M059J (cell line): ENCODE measurements around the gene ARMC7. TPM values are rescaled to one million over a fixed set of nuclear protein-coding genes. Genes with fewer than 3 reads are reported as not detected.

Experiments
- DNase-seq: peaks from one replicate; pipeline ENCODE4 v3.0.0-alpha.2; 2012; ENCODE audit warnings: low read depth
- total RNA-seq: library from RNA; depleted of rRNA; stranded (reverse); fragments of >200 nt; shearing (Covaris generic); gene quantifications from 2 replicates; pipeline ENCODE4 v1.2.3, GENCODE V29; 2014

The ARMC7 gene
- total RNA-seq, 1 experiment from 2014 or later, result 6.1 TPM

DNA sequence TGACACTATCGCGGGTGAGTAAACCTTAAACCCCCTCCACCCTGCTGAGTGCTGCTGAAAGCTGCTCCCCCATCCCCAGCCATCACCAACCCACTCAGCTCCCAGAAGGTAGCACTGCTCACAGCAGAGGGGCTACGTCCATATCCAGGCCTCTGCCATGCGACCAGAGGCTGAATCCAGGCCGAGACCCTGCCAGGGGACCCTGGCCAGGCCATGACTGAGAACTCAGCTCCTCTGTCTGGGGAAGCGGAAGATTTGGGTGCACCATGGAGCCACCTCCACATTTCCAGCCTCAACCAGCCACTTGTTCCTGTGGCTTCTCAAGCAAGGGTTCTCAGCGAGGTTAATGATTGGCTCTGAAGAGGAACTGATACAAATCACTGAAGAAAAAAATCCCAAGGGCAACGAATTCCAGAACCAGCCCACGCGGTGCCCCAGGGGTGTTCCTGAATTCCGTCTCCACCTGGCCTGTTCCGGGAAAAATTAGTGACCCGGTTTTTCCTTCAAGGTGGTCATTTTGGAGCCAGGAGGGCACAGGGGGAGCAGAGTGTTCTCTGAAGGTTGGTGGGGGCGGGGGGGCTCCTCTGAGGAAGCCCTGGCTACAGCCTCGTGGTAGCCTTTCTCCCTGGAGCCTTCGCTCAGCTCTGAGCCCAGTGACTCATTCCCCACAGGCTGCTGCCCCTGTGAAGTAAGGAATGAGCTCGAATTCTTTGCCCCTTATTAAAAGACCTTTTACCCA, 31.3 kb upstream of the ARMC7 start:
- peak; percentile 81 for DNase-seq

DNA sequence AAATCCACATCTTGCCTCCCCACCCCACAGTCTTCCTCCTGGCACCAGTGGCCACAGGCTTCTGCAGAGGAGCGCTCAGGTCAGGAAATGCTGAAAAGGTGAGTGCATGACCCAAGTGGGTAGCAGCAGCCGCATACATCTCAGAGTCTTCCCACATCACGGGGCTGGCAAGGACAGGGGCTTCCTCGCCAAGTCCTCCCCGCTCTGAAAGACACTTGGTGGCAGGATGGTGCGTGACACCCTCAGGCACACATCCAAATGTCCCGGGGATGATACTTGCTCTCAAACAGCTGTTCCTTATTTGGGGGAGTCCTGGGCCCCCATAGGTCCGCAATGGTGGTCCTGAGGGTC, 30.8 kb upstream of the ARMC7 start:
- DNase-seq, result no peak

DNA sequence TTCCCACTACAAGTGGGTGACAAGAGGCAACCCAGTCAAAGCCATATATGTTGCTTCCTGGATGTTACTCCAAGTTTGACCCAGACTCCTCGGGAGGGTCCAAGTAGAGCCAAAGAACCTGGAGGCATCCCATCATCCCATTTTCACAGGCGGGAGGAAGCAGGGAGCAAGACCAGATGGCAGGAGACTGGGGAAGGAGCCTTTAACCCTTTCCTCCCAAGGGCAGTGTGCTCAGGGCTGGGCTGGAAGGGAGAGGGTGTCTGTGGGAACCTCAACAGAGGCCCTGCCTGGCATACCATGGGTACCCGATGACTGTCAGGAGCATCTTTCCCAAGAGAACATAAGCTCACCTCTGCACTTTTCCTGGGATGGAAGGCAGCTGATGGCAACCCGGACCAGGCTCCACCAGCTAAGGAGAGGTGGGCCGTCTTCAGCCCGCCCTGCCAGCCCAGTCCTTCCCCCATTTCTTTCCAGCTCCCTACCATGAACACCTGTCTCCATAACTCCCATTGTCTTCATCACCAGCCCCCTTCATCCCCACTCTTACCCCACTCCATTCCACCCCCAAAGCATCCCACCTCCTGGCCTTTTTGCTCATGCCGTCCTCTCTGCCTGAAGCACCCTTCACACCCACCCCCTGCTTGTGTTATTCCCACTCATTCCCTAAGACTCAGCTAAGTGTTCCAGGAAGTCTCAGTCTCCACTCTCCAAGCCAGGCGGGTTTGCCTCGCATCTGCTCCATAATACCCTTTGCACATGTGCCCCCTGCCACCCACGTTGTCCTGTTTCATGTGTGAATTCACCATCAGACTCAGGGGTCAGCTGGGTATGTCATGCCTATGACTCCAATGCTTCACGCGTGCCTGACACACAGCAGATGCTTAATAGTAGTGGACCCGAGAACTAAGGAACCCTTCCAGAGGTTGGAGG, 27.9 kb upstream of the ARMC7 start:
- no peak for DNase-seq

DNA sequence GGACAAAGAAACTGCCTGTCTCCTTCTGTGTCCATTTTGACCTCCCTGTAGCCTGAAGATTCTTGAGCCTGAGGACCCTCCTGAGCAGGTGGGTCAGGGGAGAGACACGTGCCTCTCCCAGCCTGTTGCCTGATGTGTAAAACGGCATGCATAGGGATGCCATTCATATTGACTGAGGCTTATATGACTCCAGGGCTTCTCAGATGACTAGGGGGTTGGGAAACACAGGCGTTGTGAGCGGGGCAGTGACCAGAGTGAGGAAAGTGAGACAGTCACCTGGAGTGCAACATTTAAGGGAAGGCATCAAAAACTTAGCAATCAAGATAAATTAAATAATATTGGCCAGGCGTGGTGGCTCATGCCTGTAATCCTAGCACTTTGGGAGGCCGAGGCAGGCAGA, 27.1 kb upstream of the ARMC7 start:
- no peak for DNase-seq

DNA sequence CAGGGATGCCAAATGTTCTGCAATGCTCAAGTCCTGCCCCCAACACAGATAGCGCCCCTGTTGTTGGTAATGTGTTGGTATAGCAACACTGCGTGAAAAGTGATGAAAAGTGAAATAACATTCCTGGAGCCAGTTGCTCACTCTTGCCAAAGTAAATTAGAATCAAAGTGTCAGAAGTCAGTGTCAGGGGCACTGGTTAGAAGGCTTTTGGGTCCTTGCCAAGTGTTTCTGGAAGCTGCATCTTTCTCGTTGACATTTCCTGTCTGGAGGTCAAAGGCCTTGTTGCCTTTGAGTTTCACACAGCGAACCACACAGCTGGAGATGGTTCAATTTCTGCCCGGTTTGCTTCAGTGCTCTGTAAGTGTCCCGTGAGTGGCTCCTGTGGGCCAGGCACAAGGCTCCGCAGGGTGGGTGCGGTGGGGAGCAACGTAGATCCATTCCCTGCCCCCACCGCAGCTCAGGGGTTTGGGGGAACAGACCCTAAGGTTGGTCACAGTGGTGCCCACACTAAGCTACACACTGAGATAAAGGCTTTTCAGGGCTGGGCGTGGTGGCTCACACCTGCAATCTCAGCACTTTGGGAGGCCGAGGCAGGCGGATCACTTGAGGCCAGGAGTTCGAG, 25.6 kb upstream of the ARMC7 start:
- peak; percentile 41 for DNase-seq

DNA sequence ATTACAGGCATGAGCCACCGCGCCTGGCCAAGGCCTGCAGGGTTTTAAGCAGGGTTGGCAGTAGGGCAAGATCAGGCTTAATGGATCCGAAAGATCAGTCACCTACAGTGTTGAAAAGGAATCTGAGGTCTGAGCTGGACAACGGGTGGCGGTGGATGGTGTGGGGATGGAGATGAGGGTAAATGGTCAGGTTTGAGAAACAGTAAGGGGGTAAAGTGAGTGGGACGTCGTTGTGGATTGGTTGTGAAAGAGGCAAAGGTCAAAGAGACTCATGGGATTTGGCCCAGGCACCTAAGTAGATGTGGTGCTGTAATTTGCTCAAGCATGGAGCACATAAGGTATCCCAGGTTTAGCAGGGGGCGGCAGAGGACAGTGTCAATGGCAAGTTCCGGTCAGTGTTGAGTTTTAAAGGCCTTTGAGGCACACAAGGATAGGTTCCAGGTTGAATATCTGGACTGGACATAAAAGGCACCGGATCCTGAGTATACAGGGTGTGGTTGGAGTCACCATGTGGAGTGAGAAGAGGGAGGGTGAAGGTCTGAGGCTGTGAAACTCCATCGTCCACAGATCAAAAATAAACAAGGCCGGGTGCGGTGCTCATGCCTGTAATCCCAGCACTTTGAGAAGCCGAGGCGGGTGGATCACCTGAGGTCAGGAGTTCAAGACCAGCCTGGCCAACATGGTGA, 23.1 kb upstream of the ARMC7 start:
- no peak for DNase-seq

DNA sequence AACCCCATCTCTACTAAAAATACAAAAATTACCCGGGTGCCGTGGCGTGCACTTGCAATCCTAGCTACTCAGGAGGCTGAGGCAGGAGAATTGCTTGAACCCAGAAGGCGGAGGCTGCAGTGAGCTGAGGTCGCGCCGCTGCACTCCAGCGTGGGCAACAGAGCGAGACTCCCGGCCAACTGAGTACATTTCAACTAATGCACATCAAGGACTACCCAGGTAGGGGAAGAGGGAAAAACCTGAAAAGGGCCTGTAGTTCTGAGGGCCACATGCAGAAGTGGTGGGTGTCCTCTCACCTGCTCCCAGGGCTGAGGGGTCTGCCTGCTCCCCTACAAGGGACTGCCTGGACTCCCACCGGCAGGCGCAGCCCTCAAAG, 22.6 kb upstream of the ARMC7 start:
- DNase-seq, result no peak

DNA sequence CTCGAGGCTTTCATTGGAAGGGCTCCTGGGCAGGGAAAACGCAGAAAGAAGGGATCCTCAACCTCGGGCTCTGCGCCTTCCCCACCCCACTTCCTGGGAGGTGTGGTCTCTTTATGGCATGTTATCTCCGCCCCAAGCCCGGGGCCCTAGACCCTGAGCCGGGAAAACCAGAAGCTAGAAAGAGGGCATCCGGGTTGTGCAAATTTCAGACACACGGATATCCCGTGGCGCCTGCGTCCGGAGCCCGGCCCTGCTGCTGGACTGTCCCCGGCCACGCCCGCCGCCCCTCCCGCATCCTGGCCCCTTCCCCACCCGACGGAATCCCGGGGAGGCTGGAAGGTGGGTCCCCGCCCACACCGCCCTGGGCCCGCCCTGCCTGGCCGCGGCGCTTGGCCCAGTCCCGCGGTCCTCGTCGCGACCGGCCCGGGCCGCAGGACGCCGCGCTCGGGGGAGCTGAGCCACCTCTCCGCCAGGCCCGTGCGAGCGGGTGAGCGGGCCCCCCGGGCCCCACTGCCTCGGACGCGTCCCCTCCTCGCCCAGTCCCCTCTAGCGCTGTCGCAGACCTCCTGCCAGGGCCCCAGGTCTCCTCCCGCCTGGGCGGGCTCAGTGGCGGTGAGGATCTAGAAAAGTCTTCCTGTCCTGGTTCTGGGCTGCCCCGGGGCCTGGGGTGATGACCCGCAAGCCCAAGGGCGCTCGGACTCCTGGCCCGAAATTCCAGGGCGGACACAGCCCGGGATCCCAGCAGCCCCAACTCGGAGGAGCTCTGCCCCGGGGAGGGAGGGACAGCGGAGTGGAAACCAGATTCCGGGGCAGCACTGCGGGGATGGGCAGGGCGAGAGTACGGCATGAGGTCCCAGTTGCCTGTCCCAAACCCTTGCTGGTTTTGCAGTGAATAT, 22.0 kb upstream of the ARMC7 start, which contains the start of gene SLC16A5:
Gene SLC16A5 (plus strand): TSS at position 397 of the 896 bp plus-strand sequence. CDS start 5,683 bp downstream, outside the sequence.
- DNase-seq, result no peak

DNA sequence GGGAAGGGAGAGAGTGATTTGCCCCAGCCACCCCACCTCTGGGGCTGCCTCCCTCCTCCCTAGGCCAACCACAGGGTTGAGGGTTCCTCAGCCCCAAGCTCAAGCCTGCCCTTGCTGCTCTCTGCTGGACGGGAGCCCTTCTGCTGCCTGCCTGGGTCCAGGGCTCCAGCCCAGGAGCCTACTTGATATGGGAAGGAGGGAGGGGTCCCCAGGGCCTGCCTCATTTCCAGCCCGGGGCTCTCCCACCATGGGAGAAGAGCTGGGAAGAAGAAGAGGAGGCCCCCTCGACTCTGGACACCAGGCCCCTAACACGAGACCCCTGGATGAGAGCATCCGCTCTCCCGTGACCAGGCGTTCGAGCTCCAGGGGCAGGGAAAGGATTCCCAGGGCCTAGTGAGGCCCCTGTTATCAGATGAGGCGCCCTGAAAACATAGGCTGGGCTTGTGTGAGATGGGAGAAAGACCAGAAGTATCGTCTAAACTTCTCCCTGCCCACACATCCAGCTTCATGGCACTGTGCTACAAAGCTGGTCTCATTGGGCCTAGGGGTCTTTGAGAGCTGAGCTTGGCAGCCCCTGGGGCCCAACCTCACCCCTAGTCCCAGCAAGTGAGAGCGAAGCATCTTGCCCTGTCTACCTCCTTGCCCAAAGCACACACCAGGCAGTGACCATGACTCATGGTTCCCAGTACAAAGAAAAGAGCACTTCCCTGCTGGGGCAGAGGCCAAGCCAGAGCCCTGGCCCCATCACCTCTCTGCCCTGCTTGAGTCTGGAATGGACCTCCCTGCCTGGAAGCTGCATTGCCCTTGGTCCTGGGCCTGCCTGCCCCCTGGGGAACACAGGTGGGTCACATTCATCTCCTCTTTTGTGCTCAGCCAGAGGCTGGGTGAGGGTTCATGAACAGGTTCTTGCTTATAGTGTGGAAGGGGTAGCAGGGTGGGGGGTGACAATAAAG, 21.0 kb upstream of the ARMC7 start:
- DNase-seq, result no peak

DNA sequence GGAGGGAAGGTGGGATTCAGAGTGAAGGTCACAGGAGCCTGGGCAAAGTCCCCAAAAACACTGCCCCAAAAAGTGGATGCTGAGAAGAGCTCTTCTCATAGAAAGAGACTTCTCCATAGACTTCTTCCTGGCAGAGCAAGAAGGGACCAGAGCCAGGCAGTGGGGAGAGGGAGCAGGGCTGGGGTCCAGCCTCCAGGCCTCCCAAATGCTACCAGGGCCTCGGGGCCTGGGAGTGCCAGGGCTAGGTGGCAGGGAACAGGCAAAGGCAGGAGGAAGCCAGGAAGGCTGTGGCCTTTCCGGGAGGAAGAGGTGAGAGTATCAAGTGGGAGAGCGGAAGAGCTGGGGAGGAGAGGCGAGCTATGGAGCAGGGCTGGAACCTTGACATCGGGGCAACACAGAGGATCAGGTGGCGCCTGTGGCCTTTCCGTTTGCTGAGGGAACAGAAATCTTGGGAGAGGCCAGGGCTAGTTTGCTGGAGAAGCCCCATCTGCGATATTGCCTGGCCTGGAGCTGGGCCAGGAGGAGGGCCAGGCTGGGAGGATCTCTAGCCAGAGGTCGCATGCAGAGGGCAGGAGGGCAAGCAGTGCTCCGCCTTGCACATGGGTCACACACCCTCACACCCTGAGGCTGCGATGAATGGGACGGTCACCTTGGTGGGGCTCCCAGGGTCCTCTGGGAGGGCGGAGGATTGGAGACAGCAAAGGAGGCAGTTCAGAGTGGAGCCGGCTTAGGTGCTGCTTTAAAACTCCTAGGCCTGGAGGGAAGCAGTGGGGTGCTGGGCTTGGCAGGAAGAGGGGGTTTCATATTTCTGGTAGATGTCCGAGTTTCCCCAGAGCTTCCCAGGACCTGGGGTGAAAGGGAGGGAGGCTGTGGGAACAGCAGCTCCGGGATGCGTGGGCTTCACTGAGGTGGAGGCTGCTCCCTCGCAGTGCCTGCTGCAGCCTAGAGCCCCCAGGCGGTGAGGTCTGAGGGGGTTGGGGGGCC, 18.6 kb upstream of the ARMC7 start:
- DNase-seq, result no peak

DNA sequence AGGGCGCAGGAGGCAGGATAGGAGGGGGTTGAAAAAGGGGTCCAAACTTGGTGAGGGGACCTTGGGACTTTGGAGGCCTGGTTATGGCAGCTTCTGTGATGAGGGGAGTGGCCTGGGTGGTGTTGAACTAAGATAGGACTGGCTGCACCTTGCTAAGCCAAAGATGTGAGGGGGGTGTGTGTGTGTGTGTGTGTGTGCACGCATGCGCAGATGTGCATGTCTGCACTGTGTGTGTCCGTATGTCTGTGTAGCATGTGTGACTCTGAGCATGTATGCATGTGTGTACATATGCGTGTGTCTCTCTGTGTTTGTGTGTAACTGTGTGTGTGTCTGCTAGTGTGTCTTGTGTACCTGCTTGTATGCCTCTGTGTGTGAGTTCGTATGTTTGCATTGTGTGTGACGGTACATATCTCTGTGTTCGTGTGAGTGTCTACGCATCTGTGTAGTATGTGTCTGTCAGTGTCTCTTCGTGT, 17.9 kb upstream of the ARMC7 start:
- DNase-seq, result no peak

DNA sequence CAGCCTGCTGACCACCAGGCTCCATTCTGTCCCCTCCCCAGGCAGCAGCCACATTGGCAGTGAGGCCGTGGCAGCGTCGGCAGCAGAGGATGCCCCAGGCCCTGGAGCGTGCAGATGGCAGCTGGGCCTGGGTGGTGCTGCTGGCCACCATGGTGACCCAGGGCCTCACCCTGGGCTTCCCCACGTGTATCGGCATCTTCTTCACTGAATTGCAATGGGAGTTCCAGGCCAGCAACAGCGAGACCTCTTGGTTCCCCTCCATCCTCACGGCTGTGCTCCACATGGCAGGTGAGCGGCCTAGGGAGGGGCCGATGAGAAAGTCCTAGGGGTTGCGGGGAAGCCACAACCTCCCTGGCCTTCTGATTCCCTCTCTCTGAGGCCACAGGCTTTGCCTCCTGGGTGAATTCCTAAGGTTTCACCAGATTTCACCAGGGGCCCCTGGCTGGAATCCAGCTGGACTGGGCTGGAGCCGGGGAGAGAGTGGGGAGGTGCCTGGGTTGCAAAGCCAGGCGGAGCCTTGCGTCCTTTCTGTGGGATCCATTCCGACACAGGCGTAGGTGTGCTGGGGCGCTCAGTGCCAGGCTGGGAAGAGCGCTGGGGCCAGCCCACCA, 16.1 kb upstream of the ARMC7 start:
- DNase-seq, result no peak

DNA sequence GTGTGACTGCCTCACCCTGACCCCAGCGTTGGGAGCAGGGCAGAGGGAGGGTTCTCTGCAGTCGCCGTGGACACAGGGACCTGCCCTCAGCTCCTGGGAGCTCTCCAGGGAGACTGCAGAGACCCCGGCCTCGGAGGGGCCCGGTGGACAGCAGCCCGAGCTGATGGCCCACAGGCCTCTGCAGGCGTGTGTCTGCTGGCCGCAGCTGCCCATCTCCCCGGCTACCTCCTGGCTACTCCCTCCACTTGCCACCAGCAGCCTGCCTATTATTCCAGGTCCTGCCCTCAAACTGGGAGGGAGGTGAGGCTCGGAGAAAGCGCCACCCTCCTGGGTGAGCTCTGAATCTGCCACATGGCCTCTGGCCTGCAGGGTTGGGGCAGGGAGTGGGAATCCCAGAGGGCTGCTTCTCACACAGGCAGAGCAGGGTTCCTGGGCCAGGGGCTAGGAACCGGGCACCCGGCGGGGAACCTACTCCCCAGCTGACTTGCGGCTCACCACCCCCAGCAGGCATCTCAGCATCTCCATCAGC, 14.8 kb upstream of the ARMC7 start:
- no peak for DNase-seq

DNA sequence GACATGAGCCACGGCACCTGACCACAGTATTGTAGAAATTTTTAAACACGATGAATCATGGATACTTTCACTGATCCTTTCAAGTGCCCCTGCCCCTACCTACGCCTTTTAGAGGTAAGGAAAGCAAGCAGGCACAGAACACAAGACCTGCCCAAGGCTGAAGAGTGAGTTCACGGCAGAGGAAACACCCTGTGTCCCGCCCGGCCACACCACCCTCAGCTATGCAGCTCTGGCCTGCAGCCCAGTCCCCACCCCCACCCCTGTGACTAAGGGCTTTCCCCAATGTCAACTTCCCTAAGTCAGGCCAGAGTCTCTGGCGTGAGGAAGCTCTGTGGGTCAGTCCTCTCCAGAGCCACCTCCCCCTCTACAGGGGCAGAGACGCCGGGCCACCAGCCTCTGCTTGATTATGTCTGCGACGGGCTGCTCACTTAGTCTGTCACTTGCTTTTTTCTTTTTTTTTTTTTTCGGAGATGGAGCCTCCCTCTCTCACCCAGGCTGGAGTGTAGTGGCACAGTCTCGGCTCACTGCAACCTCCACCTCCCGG, 13.6 kb upstream of the ARMC7 start:
- peak; percentile 89 for DNase-seq

DNA sequence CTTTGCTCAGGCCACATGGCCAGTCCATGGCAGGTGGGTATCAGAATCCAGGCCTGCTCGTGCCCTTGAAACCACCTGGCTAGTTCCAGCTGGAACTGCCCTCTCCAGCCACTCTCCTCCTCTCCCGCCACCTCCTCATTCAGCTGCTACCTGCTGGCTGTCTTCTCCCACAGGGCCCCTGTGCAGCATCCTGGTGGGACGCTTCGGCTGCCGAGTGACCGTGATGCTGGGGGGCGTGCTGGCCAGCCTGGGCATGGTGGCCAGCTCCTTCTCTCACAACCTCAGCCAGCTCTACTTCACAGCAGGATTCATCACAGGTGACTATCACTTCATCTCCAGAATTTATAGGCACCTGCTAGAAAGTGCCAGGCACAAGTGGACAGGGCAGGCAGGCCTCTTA, 11.9 kb upstream of the ARMC7 start:
- no peak for DNase-seq

DNA sequence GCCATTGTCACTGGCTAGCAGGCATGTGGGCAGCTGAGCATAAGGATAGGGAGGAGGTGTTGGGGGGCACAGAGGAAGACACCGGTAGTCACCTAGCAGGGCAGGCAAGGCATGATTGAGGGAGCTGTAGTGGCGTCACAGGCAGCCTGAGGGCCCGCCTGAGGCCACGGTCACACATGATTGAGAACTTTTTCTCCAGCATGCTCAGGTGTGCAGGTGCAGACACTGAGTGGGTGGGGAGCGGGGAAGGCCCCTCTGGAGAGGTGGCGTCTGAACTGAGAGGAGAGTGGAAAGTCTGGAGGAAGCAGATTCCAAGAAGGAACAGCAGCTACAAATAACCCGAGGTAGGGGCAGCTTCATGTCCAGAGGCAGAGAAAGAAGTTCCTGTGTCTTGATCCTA, 10.9 kb upstream of the ARMC7 start:
- no peak for DNase-seq

DNA sequence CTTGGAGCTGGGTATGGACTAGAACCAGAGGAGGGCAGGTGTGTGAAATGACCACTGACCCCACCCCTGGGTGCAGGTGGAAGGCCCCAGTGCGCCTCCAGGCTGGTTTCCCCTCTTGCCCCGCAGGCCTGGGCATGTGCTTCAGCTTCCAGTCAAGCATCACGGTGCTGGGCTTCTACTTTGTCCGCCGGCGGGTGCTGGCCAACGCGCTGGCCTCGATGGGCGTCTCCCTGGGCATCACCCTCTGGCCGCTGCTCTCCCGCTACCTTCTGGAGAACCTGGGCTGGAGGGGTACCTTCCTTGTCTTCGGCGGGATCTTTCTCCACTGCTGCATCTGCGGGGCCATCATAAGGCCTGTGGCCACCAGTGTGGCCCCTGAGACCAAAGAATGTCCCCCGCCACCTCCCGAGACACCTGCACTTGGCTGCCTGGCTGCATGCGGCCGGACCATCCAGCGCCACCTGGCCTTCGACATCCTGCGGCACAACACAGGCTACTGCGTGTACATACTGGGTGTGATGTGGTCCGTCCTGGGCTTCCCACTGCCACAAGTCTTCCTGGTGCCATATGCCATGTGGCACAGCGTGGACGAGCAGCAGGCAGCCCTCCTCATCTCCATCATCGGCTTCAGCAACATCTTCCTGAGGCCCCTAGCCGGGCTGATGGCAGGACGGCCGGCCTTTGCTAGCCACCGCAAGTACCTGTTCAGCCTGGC, 9.7 kb upstream of the ARMC7 start:
- DNase-seq, result no peak
